ENCODE data around the gene DDX5.

DDX5 gene

GRCh38 chr17:64535357-64535756 is 29.3 kb upstream of the DDX5 start:
- DNase-seq, result no peak
- TF ChIP-seq, protein P1, sequence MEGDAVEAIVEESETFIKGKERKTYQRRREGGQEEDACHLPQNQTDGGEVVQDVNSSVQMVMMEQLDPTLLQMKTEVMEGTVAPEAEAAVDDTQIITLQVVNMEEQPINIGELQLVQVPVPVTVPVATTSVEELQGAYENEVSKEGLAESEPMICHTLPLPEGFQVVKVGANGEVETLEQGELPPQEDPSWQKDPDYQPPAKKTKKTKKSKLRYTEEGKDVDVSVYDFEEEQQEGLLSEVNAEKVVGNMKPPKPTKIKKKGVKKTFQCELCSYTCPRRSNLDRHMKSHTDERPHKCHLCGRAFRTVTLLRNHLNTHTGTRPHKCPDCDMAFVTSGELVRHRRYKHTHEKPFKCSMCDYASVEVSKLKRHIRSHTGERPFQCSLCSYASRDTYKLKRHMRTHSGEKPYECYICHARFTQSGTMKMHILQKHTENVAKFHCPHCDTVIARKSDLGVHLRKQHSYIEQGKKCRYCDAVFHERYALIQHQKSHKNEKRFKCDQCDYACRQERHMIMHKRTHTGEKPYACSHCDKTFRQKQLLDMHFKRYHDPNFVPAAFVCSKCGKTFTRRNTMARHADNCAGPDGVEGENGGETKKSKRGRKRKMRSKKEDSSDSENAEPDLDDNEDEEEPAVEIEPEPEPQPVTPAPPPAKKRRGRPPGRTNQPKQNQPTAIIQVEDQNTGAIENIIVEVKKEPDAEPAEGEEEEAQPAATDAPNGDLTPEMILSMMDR (IDR thresholded peaks at IDR 0.05; ENCODE audit: low read depth, low read length), result no peak
- Histone ChIP-seq H3K9me3 (ENCODE audit: severe bottlenecking) (no peaks in the 10 kb centered on the region), H3K27ac (no peak overlapping the region), H3K27me3 (ENCODE audit: insufficient read depth, low read depth, severe bottlenecking) (no peaks in the 10 kb centered on the region), H3K36me3 (peaks cover 96% of the 10 kb centered on the region), H3K4me3 (ENCODE audit: low read depth, low read length) (no peak overlapping the region)

- no peaks in the 10 kb centered on the region for H3K9me3 ChIP-seq (ENCODE audit: severe bottlenecking)
These were observed 28.1 kb upstream of the DDX5 start for GRCh38 chr17:64534187-64534586.

DNA sequence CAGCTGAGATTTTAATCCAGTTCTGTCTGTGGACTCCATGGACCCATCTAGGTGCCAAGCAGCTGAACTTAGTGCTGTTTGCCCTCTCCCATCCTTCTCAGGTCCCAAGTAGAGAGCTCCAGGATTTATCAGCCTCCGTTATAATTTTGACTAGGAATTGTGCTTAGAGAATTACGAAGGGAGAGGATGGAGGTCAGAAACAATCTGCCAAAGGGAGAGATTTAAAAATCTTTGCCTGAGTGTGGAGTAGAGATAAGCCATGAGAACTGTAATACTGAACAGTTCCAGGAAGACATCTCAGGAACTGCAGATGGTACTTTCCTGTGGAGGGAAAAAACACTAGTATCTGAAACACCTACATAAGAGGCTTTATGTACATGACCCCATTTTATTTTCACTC is 27.7 kb upstream of the DDX5 start:
- Histone ChIP-seq H3K27me3 (ENCODE audit: insufficient read depth, low read depth, severe bottlenecking) (no peaks in the 10 kb centered on the region), H3K4me3 (ENCODE audit: low read depth, low read length) (no peak overlapping the region), H3K36me3 (peaks cover 100% of the 10 kb centered on the region), H3K9me3 (ENCODE audit: severe bottlenecking) (no peaks in the 10 kb centered on the region), H3K27ac (no peak overlapping the region)
- DNase-seq, result no peak
- TF ChIP-seq, protein P1 (IDR thresholded peaks at IDR 0.05; ENCODE audit: low read depth, low read length), result no peak

More at GRCh38 chr17:64534187-64534586, 28.1 kb upstream of the DDX5 start:
- no peak overlapping the region for H3K4me3 ChIP-seq (ENCODE audit: low read depth, low read length)
- peak; percentile 23 for DNase-seq
- H3K36me3 ChIP-seq, result peaks cover 100% of the 10 kb centered on the region
- TF ChIP-seq, protein P1 (IDR thresholded peaks at IDR 0.05; ENCODE audit: low read depth, low read length), result peak; percentile 51
- H3K27ac ChIP-seq, result no peak overlapping the region
- no peaks in the 10 kb centered on the region for H3K27me3 ChIP-seq (ENCODE audit: insufficient read depth, low read depth, severe bottlenecking)

- Histone ChIP-seq H3K36me3 (peaks cover 97% of the 10 kb centered on the region), H3K4me3 (ENCODE audit: low read depth, low read length) (no peak overlapping the region), H3K27ac (no peak overlapping the region), H3K9me3 (ENCODE audit: severe bottlenecking) (no peaks in the 10 kb centered on the region), H3K27me3 (ENCODE audit: insufficient read depth, low read depth, severe bottlenecking) (no peaks in the 10 kb centered on the region)
- no peak for DNase-seq
- TF ChIP-seq, protein P1 (IDR thresholded peaks at IDR 0.05; ENCODE audit: low read depth, low read length), result no peak
These were observed 26.3 kb upstream of the DDX5 start for GRCh38 chr17:64532409-64532808.

DNA sequence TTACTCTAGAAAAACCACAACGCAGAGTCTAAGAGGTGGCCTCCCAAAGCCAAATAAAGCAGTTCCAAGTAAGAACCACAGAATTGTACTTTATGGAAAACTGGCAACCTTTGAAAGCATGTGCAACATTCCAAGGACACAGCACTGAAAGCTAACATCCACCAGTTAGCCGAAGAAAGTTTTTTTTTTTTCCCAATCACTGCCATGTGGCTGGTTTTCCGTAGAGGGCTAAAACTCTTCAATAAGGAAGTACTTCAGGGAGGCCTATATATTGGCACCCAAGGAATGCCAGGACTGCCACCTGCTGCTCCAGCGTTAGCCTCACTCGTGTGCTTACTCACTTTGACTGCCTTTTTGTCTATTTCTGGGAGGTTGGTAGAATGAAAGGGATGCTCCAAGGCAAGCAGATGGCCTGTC is 25.9 kb upstream of the DDX5 start:
- TF ChIP-seq, protein P1 (IDR thresholded peaks at IDR 0.05; ENCODE audit: low read depth, low read length), result no peak
- H3K27ac ChIP-seq, result no peak overlapping the region
- no peaks in the 10 kb centered on the region for H3K9me3 ChIP-seq (ENCODE audit: severe bottlenecking)
- H3K27me3 ChIP-seq (ENCODE audit: insufficient read depth, low read depth, severe bottlenecking), result no peaks in the 10 kb centered on the region
- peaks cover 97% of the 10 kb centered on the region for H3K36me3 ChIP-seq
- DNase-seq, result no peak
- no peak overlapping the region for H3K4me3 ChIP-seq (ENCODE audit: low read depth, low read length)

- H3K27ac ChIP-seq, result no peak overlapping the region
- DNase-seq, result no peak
- H3K9me3 ChIP-seq (ENCODE audit: severe bottlenecking), result no peaks in the 10 kb centered on the region
- TF ChIP-seq, protein P1 (IDR thresholded peaks at IDR 0.05; ENCODE audit: low read depth, low read length), result no peak
- H3K27me3 ChIP-seq (ENCODE audit: insufficient read depth, low read depth, severe bottlenecking), result no peaks in the 10 kb centered on the region
- H3K4me3 ChIP-seq (ENCODE audit: low read depth, low read length), result no peak overlapping the region
- peaks cover 97% of the 10 kb centered on the region for H3K36me3 ChIP-seq
These were observed 23.1 kb upstream of the DDX5 start for GRCh38 chr17:64529221-64529620.
